ENCODE results near the gene LGR4. TPM values are rescaled to one million over a fixed set of nuclear protein-coding genes. Genes with fewer than 3 reads are reported as not detected.

The LGR4 gene
- total and polyA plus RNA-seq, 9 of the 15 experiments (the other 6 are each of a cell fraction or from before 2014, with no cell fraction given), result 0.94 to 10.1 (median 5.8) TPM

DNA sequence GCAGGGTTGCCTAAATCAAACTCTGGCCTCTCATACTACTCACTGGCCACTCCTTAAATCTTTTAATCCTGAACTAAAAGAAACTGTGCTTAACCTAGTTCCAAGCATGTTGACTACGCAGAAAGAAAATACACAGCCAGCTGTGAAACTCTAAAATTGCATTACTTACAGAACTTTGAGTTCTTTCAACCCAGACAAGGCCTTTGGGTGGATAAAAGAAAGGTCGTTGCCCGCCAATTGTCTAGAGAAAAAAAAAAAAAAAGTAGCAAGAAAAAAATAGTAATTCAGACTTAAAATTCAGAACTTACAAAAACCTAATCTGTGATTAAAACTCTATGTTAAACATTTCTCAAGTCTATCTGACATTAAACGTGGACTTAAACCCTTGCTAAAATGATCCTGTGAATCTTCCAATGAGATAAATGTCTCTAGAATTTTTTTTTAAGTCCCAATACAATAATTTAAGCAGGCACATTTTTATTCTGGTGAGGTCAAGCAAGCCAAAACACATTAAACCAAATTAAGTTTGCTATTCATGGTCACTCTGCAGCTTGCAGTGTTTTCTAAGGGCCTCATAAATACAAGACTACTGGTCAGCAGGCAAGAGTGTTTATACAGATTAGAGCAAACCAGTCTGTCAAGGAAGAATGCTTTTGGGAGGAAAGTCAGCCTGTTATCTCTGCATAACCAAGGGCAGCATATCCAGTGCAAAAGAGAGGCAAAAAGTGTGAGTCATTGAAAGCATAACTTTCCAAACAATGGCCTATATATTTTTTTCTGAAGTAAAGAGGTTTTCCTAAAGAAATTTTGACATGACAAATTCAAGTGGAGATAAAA, 80.1 kb downstream of the LGR4 start:
- intact Hi-C loops (cut with micrococcal nuclease) (loop anchor here (2.0 kb wide), 2 partner anchors 28 to 80 kb away; partner anchors contain the start of gene LGR4), in situ Hi-C loops (cut with MboI) (no loop called here)
- Histone ChIP-seq H4K20me1 (replicated peaks; ENCODE audit: control insufficient read depth, insufficient read depth, low read length) (no peaks in the 10 kb centered on the region), H3K9ac (ENCODE audit: insufficient read depth in 1 of 2, low read depth in 2 of 2, low read length in 2 of 2) (no peak overlapping the region), H2AFZ (ENCODE audit: low read depth, low read length) (no peak overlapping the region), H3K79me2 (ENCODE audit: control insufficient read depth, insufficient read depth, low read length) (no peaks in the 10 kb centered on the region), H3K9me1 (ENCODE audit: control insufficient read depth, insufficient read depth, low read length) (no peaks in the 10 kb centered on the region), H3K27ac (ENCODE audit: extremely low read depth, low read depth, low read length) (peak overlapping the region; percentile 40; the same call in 1 of the 3 replicates), H3K27me3 (ENCODE audit: control insufficient read depth in 2 of 2, insufficient read depth in 2 of 2, low read length in 2 of 2) (no peaks in the 10 kb centered on the region), H3K9me3 (replicated peaks; ENCODE audit: control insufficient read depth, insufficient read depth, low read depth, low read length) (no peaks in the 10 kb centered on the region), H3K4me1 (replicated peaks in 1 of 2; ENCODE audit: control insufficient read depth in 2 of 2, insufficient read depth in 2 of 2, low read length in 2 of 2) (peaks cover 5 to 51% of the 10 kb centered on the region in 2 experiments), H3K4me2 (ENCODE audit: insufficient read depth, low read length) (no peak overlapping the region), H3K4me3 (no peak overlapping the region), H3K36me3 (ENCODE audit: control insufficient read depth, insufficient read depth, low read length) (no peaks in the 10 kb centered on the region)
- ATAC-seq (peak; percentile 89), DNase-seq (ENCODE audit: extremely low read depth in 1 of 4, low spot score in 3 of 4) (peak; percentile 28 to 89 (median 54)), FAIRE-seq (peak; percentile 79)
- BruUV-seq (replicated peaks), result no TSS peak
- CTCF ChIA-PET (ENCODE audit: low intra/inter-chr PET ratio), result no interaction called here
- POLR2A ChIA-PET, result interaction anchor here (1.6 kb wide), 1 partner anchor 28 kb away, joined by 4 read pairs; no protein-coding TSS in a partner anchor
- 8% methylated on average over 2 of the region's 4 CpGs for WGBS (ENCODE audit: insufficient coverage, low coverage, missing lambda C conversion rate)
- no peak for TF ChIP-seq MTA1 (IDR thresholded peaks at IDR 0.05; ENCODE audit: borderline replicate concordance)
- no peak for TF ChIP-seq CEBPG (CRISPR knock-in tag; IDR thresholded peaks at IDR 0.05)
- TF ChIP-seq CEBPG (tag; conservative IDR thresholded peaks at IDR 0.05 in 1 of 2, IDR thresholded peaks at IDR 0.05 in 1 of 2), result no peak
- no peak for TF ChIP-seq ARID2 (IDR thresholded peaks at IDR 0.05)
- TF ChIP-seq TCF3 (CRISPR knock-in tag; IDR thresholded peaks at IDR 0.05), result peak; percentile 90
- TF ChIP-seq ZNF384 (IDR thresholded peaks at IDR 0.05; ENCODE audit: low read depth, low read length), result 0 out of 2 replicates have a peak, but pooled peaks have one; percentile 21
- TF ChIP-seq, protein P1, sequence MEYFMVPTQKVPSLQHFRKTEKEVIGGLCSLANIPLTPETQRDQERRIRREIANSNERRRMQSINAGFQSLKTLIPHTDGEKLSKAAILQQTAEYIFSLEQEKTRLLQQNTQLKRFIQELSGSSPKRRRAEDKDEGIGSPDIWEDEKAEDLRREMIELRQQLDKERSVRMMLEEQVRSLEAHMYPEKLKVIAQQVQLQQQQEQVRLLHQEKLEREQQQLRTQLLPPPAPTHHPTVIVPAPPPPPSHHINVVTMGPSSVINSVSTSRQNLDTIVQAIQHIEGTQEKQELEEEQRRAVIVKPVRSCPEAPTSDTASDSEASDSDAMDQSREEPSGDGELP (CRISPR knock-in tag; IDR thresholded peaks at IDR 0.05; ENCODE audit: borderline replicate concordance), result no peak
- TF ChIP-seq, protein P2, sequence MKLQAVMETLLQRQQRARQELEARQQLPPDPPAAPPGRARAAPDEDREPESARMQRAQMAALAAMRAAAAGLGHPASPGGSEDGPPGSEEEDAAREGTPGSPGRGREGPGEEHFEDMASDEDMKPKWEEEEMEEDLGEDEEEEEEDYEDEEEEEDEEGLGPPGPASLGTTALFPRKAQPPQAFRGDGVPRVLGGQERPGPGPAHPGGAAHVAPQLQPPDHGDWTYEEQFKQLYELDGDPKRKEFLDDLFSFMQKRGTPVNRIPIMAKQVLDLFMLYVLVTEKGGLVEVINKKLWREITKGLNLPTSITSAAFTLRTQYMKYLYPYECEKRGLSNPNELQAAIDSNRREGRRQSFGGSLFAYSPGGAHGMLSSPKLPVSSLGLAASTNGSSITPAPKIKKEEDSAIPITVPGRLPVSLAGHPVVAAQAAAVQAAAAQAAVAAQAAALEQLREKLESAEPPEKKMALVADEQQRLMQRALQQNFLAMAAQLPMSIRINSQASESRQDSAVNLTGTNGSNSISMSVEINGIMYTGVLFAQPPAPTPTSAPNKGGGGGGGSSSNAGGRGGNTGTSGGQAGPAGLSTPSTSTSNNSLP (IDR thresholded peaks at IDR 0.05; ENCODE audit: borderline replicate concordance, low read depth, low read length), result peak; percentile 84
- TF ChIP-seq HDAC1 (IDR thresholded peaks at IDR 0.05), result peak; percentile 74 to 89; a peak in 3 of 4 replicates
- 0 out of 2 replicates have a peak, but pooled peaks have one; percentile 11 for TF ChIP-seq MAFG (tag; conservative IDR thresholded peaks at IDR 0.05)
- no peak for TF ChIP-seq IRF2 (CRISPR knock-in tag; IDR thresholded peaks at IDR 0.05)
- TF ChIP-seq, protein P3, sequence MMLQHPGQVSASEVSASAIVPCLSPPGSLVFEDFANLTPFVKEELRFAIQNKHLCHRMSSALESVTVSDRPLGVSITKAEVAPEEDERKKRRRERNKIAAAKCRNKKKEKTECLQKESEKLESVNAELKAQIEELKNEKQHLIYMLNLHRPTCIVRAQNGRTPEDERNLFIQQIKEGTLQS (IDR thresholded peaks at IDR 0.05), result peak; percentile 87
- TF ChIP-seq, protein P3 (CRISPR knock-in tag; conservative IDR thresholded peaks at IDR 0.05), result no peak
- TF ChIP-seq XRCC5 (IDR thresholded peaks at IDR 0.05; ENCODE audit: low read depth, low read length), result no peak
- TF ChIP-seq, protein P4, sequence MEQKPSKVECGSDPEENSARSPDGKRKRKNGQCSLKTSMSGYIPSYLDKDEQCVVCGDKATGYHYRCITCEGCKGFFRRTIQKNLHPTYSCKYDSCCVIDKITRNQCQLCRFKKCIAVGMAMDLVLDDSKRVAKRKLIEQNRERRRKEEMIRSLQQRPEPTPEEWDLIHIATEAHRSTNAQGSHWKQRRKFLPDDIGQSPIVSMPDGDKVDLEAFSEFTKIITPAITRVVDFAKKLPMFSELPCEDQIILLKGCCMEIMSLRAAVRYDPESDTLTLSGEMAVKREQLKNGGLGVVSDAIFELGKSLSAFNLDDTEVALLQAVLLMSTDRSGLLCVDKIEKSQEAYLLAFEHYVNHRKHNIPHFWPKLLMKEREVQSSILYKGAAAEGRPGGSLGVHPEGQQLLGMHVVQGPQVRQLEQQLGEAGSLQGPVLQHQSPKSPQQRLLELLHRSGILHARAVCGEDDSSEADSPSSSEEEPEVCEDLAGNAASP (IDR thresholded peaks at IDR 0.05), result no peak
- peak in 1 of 2 experiments; percentile 82; a peak in 2 of 4 replicates for TF ChIP-seq TBL1XR1 (IDR thresholded peaks at IDR 0.05; ENCODE audit: low read length in 2 of 2)
- TF ChIP-seq EHMT2 (IDR thresholded peaks at IDR 0.05), result peak; percentile 54; the same call in 1 of the 2 replicates
